KG1 (cell line): ENCODE results near the gene ZNF821.

ENCODE experiments used
- DNase-seq: peaks from one replicate; lab custom pipeline; 2025; lab: John Stamatoyannopoulos, UW

Gene ZNF821, protein sequence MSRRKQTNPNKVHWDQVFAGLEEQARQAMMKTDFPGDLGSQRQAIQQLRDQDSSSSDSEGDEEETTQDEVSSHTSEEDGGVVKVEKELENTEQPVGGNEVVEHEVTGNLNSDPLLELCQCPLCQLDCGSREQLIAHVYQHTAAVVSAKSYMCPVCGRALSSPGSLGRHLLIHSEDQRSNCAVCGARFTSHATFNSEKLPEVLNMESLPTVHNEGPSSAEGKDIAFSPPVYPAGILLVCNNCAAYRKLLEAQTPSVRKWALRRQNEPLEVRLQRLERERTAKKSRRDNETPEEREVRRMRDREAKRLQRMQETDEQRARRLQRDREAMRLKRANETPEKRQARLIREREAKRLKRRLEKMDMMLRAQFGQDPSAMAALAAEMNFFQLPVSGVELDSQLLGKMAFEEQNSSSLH

DNA sequence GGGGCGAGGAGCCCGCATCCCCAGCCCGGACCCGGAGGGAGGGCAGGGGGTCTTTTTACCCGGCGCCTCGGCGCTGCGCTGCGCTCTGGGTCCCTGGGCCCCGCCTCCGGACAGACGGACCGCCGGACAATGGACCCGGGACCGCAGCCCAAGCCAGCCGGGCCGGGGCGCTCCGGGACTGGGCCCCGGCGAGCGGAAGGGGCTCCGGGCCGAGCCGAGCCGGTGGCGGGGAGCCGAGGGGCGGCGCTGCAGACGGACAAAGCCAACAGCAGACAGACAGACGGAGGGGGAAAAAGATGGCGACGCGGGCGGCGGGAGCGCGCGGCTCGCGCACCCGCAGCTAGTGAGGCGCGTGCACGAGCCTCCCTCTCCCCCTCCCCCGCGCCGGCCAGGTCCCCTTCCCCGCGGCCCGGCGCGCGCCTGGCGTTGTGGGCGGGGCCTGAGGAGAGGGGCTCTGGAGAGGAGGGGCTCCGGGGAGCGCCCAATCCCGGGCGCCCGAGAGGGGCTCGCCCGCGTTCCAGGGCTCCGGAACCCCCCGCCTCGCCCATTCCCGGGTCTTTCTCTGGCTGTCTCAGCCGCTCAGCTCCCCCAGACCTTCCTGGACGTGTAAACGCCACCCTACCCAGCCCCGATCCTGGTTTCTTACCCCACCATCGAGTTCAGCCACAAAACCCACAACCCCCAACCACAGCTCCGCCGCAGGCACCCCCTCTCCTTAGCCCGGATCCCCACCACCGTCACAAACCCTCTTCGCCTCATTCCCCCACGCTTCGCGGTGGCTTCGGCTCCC lies at the start of gene ZNF821:
ZNF821 (minus strand) TSS at position 334 of the 790 bp plus-strand sequence. CDS start 4,236 bp downstream, outside the sequence.
- peak; percentile 27 for DNase-seq

DNA sequence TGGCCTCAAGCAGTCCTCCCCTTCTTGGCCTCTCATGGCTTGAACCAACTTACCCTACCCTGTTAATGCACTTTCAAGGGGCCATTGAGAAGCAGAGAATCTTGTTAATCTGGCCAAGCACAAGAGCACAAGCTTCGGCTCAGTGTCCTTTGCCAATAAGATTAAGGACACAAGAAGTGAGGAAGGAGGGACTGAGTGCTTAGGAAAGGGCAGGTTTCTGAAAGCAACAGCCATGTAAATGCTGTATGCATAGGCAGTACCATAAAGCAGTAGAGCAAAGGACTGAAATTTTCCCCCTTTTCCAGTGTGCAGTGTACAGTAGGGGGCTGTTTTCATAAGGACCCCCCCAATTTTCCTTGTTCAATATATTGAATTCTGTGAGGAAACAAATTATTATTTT lies 49.0 kb upstream of the ZNF821 start:
- no peak for DNase-seq

DNA sequence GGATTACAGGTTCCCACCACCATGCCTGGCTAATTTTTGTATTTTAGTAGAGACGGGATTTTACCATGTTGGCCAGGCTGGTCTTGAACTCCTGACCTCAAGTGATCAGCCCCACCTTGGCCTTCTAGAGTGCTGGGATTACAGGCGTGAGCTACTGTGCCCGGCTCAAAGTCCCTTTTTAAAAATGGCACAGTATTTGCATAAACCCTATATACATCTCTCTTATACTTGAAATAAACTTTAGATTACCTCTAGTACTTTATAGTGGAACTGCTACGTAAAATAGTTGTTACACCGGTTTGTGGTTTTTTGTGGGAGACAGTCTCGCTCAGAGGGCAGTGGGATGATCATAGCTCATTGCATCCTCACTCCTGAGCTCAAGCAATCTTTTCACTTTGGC lies 47.6 kb upstream of the ZNF821 start:
- DNase-seq: no peak

DNA sequence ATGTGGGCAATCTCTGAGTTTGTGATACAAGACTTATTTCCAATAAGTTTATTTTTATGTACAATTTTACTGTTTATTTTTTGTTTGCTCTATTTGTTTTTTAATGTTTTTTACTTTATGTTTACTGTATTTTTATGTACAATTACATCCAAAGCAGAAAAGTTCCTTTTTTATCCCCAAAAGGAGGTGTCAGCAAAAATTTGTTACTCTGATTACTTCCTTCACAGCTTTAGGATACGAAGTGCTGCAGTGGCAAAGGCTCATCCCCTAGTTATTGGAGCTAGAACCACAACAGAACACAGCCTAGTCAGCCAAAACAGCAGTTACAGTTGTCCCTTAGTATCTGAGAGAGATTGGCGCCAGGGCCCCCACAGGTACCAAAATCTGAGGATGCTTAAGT lies 47.0 kb upstream of the ZNF821 start:
- DNase-seq: no peak

DNA sequence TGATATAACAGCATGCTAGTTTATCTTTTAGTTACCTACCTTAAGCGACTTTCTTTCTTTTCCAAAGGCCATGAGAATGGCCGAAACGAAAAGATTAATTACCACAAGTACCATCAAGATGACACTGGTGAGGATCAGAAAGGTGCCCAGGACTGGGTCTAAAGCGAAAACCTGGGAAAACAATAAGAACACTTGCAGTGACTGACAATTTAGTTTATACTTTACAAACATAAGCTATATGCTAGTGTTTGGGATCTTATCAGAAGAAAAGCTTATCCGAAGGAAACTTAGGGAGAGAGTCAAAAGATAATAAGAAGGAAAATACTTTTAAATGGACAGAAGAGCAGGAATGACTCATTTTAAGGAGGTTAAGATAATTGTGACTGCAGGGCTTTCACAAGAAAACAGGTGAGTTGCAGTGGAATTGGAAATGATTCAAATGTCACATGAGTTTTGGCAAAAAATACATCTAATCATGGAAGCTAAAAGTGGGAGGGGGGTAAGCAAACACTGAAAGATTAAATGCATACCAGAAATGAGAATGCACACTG lies 46.1 kb upstream of the ZNF821 start:
- DNase-seq: no peak

DNA sequence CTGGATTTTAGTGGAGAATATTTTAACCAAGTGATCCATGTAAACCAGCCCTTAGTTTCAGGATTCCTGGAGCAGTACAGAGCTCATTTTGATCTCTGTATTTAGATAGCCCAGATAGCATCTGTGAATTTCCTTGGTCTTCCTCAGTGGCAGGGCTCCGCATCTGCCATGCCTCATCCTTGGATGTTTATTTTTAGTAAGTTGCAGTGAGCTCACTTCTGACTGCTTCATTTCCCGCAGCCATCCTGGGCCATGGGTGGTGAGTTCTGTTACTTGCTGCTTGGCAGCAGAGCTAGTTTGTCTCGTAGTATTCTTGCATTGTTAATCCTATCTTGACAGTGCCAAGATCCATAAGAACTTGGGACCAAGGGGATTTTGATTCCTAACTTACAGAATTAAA lies 45.1 kb upstream of the ZNF821 start:
- DNase-seq: no peak

DNA sequence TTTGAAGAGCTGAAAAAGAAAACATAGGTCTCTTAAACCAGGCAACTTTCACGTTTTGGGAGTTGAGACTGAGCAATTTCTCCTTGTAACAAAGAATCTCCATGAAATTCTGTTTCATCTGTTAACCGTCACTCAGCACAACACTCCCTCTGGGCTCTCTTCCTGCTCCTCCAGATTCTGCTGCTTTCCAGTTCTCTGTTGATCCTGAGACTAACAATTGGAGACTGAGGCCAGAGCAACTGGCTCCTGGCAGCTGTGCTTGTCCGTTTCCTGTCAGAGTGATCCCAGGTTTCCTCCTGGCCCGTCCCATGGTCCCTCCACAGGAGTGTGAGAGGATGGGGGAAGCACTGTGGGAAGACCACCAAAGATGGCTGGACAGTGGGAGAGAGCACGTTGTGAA lies 43.8 kb upstream of the ZNF821 start:
- no peak for DNase-seq

DNA sequence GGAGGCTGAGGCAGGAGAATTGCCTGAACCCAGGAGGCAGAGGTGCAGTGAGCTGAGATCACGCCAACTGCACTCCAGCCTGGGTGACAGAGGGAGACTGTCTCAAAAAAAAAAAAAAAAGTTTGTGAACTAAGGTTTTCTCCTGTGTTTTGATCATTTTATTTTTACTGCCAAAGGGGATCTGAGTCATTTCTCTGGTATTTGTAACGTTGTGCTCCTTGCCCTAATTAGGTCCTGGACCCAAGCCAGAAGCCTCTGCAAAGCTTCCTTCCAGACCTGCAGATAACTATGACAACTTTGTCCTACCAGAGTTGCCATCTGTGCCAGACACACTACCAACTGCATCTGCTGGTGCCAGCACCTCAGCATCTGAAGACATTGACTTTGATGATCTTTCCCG lies 43.4 kb upstream of the ZNF821 start:
- no peak for DNase-seq

DNA sequence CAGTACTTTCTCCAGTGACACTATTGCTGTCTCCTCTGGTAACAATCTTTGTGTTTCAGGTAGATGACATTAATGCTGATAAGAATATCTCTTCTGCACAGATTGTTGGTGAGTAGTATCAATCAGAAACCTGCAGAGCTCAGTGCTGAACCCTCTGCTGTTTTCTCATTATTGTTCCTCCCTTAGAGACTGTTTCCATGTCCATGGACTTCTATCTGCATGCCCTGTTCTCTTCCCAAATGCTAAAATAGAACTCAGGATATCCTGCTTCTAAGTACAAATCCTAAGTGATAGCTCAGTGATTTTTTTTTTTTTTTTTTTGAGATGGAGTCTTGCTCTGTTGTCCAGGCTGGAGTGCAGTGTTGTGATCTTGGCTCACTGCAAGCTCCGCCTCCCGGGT lies 40.7 kb upstream of the ZNF821 start:
- no peak for DNase-seq

DNA sequence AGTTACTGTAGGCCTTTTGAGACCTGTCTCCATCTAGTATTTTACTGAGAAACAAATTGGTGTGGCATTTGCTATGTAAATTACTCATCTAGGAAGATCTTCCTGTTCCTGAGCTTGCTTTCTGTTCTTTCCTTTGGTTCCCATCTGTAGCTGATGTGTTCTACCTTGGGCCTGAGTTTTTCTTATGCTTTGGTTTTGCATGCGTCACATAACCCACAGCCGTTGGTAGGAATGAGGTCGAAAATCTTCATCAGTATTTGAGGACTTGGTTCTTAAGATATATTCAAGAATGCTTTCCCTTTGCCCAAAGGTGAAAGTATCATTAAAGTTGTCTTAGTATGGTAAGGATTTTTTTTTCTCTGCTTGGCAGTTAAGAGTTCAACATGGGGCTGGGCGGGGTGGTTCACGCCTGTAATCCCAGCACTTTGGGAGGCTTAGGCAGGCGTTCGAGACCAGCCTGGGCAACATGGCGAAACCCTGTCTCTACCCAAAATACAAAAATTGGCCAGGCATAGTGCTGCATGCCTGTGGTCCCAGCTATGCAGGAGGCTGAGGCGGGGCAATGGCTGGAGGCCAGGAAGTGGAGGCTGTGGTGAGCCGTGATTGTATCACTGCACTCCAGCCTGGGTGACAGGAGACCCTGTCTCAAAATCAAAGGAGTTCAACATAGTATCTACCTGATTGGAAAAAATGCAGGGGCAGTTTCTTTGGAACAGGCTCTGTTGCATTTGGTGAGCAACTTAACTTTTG lies 40.1 kb upstream of the ZNF821 start:
- DNase-seq: no peak

DNA sequence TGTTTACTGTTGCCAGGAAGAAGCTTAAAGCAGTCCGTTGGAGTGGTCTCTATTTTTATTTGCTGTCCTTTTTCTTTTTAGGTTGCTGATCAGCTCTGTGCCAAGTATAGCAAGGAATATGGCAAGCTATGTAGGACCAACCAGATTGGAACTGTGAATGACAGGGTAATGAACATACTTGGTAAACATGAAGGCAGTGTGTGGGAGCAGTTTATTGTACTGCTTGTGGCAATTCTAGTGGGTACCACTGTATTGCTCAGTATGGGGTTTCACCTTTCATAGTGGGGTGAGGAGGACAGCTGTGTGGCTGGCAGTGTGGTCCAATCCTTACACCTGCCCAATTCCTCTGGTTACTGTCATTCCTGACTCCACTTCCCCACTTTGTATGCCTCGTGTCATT lies 36.7 kb upstream of the ZNF821 start:
- no peak for DNase-seq

DNA sequence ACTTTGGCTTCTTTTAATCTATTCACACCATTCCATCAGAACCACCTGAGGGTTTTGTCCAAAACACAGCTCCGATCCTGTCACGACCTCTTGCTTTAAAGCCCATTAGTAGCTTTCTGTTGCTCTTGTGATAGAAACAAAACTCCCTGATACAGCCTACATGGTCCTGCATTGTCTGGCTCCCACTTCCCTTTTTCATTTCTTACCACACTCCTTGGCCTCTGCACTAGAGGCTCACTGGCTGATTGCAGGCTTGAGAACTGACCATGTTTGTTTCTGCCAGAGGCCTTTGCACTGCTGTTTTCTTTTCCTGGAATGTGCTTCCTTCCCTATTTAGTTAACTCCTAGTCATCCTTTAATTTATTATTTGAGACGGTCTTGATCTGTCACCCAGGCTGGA lies 35.1 kb upstream of the ZNF821 start:
- peak; percentile 13 for DNase-seq

DNA sequence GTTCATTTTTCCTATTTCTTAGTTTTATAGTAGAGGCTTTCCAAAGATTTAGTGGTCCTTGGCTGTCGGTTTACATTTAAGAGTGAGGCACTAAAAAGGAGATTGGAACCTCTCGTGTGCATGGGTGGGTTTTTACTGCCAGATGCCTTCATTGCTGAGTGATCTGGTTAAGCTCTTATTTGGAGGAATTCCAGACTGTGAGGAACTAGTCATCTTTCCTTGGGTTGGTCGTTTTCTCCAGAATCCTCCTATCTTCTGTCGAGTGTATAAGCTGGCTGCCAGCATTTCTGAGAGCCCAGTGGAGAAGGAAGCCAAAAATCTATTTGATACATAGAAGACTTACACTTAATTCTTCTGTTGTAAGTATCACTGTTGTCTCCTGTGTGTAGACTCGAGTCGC lies 33.9 kb upstream of the ZNF821 start:
- DNase-seq: no peak

DNA sequence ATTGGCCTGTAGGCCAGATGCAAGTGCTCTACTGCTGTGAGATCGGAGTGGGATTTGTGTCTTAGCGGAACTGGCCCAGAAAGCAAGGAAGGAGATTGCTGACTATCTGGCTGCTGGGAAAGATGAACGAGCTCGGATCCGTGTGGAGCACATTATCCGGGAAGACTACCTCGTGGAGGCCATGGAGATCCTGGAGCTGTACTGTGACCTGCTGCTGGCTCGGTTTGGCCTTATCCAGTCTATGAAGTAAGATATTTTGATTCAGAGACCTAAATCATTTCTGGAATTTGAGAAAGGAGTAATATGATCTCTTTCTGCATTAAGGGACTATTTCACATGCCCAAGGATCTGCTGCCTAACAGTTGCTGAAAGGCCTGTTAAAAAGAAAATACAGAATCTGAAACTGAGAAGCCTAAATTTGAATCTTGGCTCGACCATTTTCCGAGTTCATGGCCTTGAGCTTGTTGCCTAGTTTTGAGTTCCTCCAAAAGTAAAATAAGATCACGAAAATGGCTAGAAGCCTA lies 32.5 kb upstream of the ZNF821 start:
- no peak for DNase-seq

DNA sequence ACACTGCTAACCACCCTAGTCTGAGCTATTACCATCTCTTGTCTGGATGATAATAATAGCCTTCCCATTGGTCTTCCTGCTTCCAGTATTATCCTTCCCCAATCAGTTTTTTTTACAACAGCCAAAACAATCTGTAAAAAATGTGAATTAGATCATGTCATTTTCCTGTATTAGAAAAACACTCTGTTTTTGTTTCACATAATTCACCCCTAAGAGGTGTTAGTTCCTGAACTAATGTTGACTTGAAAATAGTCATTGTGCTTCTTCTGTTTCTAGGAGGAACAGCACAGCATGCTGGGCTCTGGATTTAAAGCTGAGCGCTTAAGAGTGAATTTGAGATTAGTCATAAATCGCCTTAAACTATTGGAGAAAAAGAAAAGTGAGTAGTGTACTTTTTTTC lies 31.4 kb upstream of the ZNF821 start:
- no peak for DNase-seq

DNA sequence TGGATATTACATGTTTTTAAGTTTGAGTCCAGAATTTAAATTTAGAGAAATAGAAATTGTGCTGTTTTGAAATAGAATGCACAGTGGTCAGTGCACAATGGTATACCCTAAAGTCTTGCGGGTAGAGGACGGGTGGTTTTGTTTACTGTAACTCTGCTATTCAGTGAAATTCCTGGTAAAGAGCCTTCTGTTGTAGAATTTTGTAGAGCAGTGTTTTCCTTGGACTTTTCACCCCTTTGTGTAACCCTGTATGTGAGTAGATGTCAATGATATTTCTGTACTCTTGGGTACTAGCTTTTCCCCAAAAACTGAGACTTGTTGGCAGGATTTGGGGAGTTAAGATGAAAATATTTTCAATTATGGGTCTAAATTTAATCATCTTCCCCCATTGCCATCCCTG lies 30.8 kb upstream of the ZNF821 start:
- DNase-seq: no peak

DNA sequence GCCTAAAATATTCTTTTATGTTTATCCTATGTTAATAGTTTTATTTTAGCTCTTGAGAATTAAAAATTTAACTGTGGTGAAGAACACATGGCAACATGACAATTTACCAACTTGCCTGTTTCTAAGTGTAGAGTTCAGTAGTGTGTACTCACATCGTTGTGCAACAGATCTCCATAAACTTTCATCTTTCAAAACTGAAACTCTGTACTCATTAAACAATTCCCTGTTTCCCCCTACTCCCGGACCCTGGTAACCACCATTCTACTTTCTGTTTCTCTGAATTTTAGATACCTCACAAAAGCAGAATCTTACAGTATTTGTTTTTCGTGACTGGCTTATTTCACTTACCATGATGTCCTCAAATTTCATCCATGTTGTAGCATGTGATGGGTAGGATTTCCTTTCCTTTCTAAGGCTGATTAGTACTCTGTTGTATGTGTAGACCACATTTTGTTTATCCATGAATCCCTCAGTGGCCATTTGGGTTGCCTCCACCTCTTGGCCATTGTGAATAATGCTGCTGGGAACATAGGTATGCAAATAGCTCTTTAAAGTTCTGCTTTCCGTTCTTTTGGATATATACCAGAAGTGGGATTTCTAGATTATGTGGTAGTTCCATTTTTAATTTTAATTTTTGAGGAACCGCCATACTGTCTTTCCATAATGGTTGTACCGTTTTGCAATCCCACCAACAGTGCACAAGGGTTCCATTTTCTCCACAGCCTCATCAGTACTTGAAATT lies 28.7 kb upstream of the ZNF821 start:
- DNase-seq: no peak

DNA sequence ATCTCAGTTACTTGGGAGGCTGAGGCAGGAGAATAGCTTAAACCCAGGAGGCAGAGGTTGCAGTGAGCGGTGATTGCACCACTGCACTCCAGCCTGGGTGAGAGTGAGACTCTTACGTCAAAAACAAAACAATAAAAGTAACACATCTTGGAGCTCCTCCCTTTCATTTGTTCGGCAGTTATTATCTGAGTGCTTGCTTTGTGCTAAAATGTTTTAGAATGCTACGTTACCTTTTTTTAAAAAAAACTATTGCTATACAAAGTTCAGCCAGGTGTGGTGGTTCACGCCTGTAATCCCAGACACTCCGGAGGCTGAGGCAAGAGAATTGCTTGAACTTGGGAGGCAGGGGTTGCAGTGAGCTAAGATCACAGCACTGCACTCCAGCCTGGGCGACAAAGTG lies 27.1 kb upstream of the ZNF821 start:
- DNase-seq: no peak

DNA sequence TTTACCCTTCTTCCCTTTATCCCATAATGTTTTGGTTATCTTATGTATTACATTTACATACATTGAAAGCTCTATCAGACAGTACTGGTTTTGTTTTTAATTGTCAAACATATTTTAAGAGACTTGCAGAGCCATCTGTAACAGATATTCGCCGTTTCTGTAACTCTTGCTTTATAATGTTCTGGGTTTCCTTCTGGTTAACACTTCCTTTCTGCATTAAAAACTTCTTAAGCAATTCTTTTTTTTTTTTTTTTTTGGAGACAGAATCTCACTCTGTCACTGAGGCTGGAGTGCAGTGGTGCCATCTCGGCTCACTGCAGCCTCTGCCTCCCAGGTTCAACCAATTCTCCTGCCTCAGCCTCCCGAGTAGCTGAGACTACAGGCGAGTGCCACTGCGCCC lies 21.8 kb upstream of the ZNF821 start:
- peak; percentile 16 for DNase-seq

DNA sequence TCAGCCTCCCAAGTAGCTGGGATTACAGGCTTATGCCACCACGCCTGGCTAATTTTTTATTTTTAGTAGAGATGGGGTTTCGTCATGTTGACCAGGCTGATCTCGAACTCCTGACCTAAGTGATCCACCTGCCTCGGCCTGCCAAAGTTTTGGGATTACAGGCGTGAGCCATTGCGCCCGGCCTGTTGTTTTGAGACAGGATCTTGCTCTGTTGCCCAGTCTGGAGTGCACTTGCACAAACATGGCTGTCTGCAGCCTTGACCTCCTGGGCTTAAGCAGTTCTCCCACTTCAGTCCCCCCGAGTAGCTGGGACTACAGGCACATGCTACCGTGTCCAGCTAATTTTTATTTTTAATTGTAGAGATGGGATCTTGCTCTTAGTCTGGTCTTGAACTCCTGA lies 20.3 kb upstream of the ZNF821 start:
- DNase-seq: no peak

DNA sequence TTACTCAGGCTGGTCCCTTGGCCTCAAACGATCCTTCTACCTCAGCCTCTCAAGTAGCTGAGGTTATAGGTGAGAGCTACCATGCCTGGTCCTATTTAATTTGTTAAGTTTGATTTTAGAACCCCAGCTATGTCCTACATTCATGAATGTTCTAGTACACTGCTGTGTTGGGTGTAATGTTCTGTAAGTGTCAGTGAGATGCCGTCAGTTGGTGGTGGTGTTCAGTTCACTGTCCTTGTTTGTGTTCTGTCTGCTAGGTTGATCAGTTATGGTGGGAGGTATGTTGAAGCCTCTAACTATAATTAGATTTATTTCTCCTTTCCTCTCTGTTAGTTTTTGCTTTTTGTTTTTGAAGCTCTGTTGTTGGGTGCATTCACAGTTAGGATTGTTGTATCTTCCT lies 19.6 kb upstream of the ZNF821 start:
- no peak for DNase-seq
